D721Med (cell line): Measurements from ENCODE around the gene SHANK2.

Source experiments
- DNase-seq: peaks from one replicate; pipeline ENCODE4 v3.0.0; 2011; ENCODE audit warnings: low spot score; ENCODE audit not compliant: insufficient read length
- FAIRE-seq: peaks from 2 replicates; lab custom pipeline; 2011; peaks lifted over from hg19 to GRCh38; lab: Jason Lieb, UNC
- TF ChIP-seq, protein P1 (sequence below): IDR thresholded peaks from 2 replicates; pipeline ENCODE4 v1.5.1; 2012; ENCODE audit warnings: mild to moderate bottlenecking, control low read depth; ENCODE audit not compliant: insufficient read depth; ENCODE audit errors: missing control alignments

SHANK2 gene

DNA sequence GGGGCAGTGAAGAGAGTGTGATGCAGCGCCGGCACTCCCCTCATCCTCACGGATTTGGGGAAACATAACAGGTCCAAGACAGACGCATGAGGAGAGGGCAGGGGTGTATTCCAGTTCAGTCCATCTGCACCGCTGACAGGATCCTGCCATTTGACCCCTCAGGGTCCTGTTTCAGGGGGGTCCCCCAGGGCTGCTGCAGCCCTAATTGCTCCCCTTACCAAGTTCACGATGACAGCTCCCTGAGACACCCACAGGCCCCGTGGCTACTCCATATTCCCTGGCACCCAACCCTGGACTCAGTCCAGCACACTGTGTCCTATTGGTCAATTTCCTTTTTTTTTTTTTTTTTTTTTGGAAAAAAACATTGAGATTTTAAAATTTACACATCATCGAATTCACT, 41.5 kb downstream of the SHANK2 start:
- TF ChIP-seq, protein P1, sequence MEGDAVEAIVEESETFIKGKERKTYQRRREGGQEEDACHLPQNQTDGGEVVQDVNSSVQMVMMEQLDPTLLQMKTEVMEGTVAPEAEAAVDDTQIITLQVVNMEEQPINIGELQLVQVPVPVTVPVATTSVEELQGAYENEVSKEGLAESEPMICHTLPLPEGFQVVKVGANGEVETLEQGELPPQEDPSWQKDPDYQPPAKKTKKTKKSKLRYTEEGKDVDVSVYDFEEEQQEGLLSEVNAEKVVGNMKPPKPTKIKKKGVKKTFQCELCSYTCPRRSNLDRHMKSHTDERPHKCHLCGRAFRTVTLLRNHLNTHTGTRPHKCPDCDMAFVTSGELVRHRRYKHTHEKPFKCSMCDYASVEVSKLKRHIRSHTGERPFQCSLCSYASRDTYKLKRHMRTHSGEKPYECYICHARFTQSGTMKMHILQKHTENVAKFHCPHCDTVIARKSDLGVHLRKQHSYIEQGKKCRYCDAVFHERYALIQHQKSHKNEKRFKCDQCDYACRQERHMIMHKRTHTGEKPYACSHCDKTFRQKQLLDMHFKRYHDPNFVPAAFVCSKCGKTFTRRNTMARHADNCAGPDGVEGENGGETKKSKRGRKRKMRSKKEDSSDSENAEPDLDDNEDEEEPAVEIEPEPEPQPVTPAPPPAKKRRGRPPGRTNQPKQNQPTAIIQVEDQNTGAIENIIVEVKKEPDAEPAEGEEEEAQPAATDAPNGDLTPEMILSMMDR: no peak
- DNase-seq (no peak), FAIRE-seq (no peak)

DNA sequence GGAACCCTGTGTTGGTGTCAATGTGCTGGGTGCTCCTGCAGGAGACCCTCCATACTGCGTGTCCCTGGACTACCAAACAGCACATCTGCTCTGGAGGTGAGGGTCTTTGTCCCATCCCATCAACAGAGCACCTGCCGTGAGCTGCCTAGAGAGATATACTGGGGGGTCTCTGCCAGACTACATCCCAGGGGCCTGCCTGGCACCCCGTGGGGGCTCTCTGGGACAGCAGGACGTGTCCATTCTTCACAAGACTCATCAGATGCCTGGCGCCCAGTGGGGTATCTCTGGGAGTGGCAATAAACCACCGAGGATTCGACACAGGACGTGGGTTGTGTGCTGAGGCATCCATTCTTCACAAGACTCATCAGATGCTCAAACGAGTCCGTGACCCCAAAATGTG, 42.7 kb downstream of the SHANK2 start:
- DNase-seq (no peak), FAIRE-seq (no peak)
- TF ChIP-seq, protein P1: no peak

DNA sequence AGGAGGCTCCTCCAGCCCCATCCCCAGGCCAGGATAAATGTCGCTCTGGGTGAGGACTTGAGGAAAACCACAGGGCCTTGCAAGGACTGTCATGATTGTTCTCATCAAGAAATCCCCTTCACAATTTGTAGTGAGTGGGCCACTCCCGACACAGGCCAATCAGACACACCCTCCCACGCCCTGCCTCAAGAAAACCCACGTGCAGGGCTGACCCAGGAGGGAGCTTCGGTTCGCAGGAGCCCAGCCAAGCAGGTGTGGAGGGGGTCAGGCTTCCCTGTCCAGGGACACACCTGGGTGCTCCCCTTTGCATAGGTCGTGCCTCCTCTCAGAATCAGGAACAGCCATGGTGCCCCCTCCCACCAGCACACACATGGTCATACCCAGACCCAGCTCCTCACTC, 43.2 kb downstream of the SHANK2 start:
- FAIRE-seq: no peak
- TF ChIP-seq, protein P1: no peak
- DNase-seq: no peak

DNA sequence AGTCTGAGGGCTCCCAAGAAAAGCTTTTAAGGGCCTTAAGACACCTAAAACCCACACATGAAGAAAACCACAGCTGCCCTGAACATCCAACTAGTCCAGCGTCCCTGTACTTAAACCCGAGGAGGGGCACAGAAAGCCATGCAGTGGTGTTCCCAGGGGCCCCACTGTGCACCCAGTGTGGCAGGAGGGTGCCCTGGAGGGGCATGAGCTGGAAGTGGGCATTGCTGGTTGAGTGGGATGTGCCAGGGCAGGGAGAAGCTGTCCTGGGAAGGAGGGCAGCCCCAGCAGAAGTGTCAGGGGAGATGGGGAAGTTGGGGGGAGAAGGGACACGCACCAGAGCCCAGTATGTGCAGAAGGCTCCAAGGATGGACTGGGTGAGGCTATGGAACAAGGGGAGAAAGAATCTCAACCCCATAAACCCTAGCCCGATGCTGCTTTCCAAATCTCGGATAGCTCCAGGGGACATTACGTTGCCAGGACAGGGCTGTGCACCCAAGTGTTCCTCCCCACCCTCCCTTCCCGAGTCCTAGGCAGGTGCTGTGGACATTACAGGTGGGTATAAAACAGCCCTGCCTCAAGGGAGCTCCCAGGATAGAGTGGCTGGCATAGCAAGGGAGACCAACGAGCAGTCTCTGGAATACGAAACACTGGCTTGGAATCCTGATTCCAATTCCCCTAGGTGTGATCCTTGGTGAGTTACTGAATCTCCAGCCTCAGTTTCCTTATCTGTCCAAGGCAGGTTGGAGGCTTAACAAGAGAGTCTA, 44.2 kb downstream of the SHANK2 start:
- FAIRE-seq: no peak
- DNase-seq: no peak
- TF ChIP-seq, protein P1: no peak

DNA sequence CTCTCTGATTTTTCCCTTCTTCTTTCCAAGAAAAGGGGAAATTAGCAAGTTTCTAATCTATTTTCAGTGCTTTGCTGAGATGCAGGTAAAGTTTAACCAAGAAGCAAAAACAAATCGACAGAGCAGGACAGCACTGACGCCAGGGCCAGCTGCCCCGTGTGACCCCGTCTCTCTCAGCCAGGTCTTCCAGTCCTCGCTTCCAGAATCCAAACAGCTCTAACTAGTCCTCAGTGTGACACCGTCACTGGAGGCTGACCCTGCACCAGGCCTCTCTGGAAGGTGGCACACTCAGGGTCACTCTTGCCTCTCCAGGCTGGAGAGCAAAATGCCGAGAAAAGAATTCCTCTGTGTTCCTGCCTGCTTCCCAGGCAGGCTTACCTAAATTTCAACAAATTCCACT, 44.8 kb downstream of the SHANK2 start:
- TF ChIP-seq, protein P1: no peak
- DNase-seq: no peak
- FAIRE-seq: no peak

DNA sequence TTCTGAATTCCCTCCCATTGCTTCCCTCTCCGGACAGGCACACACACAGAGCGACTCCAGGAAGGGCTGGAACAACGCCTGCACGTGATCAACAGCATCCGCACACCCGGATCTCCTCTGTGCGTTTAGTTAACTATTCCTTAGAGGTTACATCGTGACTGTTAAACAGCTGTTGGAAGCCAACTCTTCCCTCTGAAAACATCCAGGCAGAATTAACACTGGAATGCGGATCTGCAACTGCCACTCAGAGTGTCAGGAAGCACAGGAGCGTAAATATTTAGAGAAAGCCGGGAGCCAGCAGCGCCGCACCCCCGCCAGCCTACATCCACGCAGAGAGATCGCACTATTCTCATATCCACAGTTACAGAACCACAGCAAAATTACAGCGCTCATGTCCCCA, 46.2 kb downstream of the SHANK2 start:
- FAIRE-seq (no peak), DNase-seq (no peak)
- TF ChIP-seq, protein P1: no peak
